GM19452 (cell line): ENCODE results near the gene MAML2.

ENCODE experiments used
- ATAC-seq: cut with Tn5 transposase; IDR thresholded peaks from one replicate; pipeline ENCODE4 v1.9.1; 2021; ENCODE audit not compliant: unreplicated experiment

The MAML2 gene

GRCh38 chr11:96342961-96343711 is at the start of gene MAML2:
Gene MAML2 (minus strand): TSS chr11:96343195. CDS start chr11:96341895, 1,300 bp downstream.
- peak; percentile 73 for ATAC-seq

GRCh38 chr11:96391698-96392307 is 48.8 kb upstream of the MAML2 start:
- ATAC-seq = no peak

GRCh38 chr11:96390488-96390792 is 47.4 kb upstream of the MAML2 start:
- ATAC-seq = no peak

- peak; percentile 90 for ATAC-seq
These were observed 46.9 kb upstream of the MAML2 start, which contains the start of the genes CCDC82 and JRKL for GRCh38 chr11:96389720-96390487. Gene CCDC82 (minus strand): TSS chr11:96389912. CDS start chr11:96384747, 5,165 bp downstream. Gene JRKL (plus strand): TSS chr11:96390013. CDS start chr11:96390650, 637 bp downstream.

GRCh38 chr11:96388891-96389719 is 46.1 kb upstream of the MAML2 start:
- ATAC-seq = peak; percentile 56

- ATAC-seq = no peak
These were observed 42.2 kb upstream of the MAML2 start for GRCh38 chr11:96385187-96385586.

- no peak for ATAC-seq
These were observed 41.2 kb upstream of the MAML2 start for GRCh38 chr11:96384156-96384555.

GRCh38 chr11:96376796-96377195 is 33.8 kb upstream of the MAML2 start:
- no peak for ATAC-seq

- no peak for ATAC-seq
These were observed 30.8 kb upstream of the MAML2 start for GRCh38 chr11:96373826-96374225.

GRCh38 chr11:96367342-96367741 is 24.3 kb upstream of the MAML2 start:
- no peak for ATAC-seq

- ATAC-seq = no peak
These were observed 23.0 kb upstream of the MAML2 start for GRCh38 chr11:96366024-96366423.

GRCh38 chr11:96365493-96365892 is 22.5 kb upstream of the MAML2 start:
- ATAC-seq = no peak

GRCh38 chr11:96361778-96362177 is 18.8 kb upstream of the MAML2 start:
- no peak for ATAC-seq

GRCh38 chr11:96358321-96358720 is 15.3 kb upstream of the MAML2 start:
- ATAC-seq = no peak

GRCh38 chr11:96357794-96358193 is 14.8 kb upstream of the MAML2 start:
- ATAC-seq = no peak

GRCh38 chr11:96356848-96357247 is 13.9 kb upstream of the MAML2 start:
- no peak for ATAC-seq

- ATAC-seq = no peak
These were observed 708 bp downstream of the MAML2 start for GRCh38 chr11:96342014-96342960.

- peak; percentile 35 for ATAC-seq
These were observed 1.6 kb downstream of the MAML2 start for GRCh38 chr11:96341211-96342013.

GRCh38 chr11:96340555-96340885 is 2.5 kb downstream of the MAML2 start:
- ATAC-seq = no peak
